NCI-H1694 (cell line): Measurements from ENCODE around the gene MAD1L1.
"Not testable (repeated sequence)": the region's sequence is repeated elsewhere in the genome, so short reads cannot be mapped to it uniquely, and the experiment has no call there.

Experiments
- DNase-seq: peaks from one replicate; lab custom pipeline; 2025; lab: John Stamatoyannopoulos, UW

The MAD1L1 gene

DNA sequence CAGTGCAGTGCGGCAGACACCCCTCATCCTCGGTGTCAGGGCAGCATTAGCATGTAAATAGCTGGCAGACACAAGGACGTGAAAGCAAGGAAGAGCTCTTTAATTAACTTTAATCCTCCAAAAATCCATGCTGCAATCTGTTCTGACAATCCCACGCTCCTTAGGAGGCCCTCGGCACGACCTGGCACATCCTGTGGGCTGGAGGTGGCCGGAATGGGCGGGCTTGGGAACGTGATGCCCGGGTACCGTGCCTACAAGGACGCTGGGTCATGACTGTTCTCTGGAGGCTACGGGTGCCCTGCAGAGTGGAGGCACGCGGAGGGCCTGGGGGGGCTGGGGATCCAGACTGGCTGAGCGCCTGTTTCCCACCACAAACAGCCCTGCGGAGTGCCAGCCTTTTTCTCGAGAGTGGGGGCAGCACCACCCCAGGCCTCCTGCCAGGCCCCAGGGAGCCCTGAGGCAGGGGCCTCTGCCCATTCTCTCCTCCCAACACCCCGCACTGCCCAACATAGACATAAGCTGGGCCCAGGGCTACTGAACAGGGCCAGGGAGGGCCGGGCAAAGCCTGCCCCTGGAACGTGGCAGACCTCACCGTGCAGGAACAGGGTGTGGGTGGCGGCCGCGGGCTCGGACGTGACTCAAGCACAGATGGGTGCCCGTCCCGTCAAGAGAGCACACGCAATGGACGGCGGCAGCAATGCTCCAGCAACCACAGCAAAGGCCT is 189.3 kb downstream of the MAD1L1 start:
- no peak for DNase-seq

DNA sequence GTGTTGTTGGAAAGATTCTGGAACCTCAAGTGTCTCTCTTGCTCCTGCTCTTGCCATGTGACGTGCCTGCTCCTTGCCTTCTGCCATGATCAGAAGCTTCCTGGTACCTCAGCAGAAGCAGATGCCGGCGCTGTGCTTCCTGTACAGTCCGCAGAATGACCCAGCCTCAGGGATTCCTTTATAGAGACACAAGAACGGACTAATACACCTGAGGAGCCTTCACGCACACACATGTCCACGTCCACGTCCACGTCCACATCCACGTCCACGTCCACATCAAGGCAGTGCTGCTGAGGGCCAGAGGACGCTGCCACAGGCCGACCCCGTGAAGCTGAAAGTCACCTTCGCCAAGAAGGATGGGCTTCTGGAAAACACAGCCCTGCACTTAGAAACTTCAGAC is 190.1 kb downstream of the MAD1L1 start:
- no peak for DNase-seq

DNA sequence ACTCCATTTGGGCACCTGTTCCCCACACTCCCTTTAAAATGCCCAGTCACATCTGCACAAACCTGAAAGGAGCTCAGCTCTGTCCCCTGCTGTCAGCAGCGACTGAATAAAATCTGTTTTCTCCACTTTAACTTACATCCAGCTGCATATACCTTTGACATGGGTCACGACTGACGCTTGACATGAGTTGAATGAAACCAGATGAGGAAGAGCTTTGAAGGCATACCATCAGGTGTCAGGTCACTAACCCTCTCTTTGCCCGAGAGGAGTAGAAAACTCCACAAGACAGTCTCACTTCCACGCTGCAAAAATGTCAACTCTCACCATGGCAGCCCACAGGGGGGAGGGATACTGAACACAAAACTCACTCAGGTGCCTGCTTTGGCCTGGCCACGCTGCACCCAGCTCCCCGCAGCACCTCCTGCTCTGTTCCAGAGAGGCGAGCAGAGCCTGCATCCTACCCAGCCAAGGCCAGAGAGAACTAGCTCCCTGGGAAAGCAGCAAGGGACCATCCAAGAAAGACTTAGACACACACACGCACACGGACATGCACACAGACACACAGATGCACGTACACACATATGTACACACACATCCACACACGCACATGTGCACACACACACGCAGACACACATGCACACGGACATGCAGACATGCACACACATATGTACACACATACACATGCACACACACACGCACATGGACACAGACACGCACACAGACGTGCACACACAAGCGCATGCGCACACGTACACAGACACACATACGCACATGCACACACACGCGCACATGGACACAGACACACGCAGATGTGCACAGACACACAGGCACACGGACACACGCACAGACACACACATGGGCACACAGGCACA is 191.0 kb downstream of the MAD1L1 start:
- DNase-seq: no peak

DNA sequence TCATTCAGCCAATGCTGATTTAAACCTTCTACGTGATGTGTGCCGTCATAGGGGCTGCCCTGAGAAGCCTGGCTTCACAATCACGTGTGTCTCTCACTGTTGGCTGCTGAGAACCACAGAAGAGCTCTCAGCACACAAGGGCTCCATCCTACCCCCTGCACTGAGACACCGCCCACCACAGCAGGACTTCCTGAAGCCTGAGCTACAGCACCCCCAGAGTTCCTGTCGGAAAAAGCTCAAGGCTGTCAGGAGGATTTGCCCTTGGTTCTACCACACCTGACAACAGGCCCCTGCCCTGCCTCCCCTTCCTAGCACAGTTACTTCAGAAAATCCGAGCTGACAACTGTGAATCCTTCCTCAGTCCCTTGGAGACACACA is 191.9 kb downstream of the MAD1L1 start:
- DNase-seq: no peak

DNA sequence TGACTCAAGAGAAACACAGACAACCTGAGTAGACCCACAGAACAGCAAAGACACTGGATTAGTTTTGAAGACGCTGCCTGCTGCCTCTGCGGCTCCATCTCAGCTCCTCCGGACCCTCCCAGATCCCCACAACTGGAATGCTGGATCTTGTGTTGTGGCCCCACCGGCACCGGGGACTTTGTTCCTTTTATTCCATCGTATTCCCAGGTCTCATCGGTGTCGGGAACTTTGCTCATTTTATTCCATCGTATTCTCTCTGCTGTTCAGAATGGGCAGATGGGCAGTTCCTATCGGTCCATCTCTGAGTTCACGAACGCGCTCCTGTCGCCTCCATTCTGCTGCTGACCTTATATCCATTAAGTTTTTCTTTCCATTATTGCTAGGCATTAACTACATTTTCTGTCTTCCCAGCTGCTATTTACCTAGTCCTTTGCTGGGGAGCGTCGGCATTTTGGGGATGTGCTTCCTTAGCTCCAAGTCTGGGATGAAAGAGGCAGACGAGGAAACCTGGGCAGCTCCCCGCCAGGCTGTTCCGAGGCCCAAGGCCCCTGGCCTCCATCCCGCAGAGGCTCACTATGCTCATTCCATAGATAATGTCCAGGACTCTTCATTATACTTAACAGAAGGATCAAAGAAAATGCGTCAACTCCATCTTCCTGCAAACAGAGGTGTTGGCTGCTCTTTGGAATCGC is 192.4 kb downstream of the MAD1L1 start:
- DNase-seq: no peak

DNA sequence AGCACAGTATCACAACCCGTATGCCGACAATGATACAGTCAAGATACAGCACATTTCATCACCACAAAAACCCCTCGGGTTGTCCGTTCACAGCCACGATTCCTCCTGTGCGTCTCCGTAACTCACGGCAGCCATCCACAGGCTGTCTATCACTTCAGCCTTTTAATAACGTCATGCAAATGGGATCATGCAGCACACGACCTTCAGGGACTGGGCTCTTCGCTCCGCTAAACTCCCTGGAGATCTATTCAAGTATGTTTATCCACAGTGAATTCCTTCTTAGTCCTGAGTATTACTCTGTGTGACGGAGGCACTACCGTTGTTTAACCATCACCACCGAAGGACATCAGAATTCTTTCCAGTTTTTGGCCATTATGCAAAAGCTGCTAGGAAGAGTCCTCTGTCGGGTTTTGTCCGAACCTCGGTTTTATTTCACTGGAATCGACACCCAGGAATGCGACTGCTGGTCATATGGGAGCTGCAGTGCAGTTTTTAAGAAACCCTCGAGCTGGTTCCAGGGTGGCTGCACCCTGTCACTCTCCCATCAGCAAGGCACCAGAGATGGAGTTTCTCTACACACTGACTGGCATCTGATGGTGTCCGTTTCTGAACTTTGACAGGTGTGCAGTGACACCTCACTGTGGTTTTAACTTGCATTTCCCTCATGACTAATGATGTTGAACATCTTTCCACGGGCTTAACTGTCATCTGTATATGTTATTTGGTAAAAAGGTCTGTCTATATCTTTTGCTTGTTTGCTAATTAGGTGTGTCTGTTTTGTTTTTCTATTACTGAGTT is 193.6 kb downstream of the MAD1L1 start:
- DNase-seq: no peak

DNA sequence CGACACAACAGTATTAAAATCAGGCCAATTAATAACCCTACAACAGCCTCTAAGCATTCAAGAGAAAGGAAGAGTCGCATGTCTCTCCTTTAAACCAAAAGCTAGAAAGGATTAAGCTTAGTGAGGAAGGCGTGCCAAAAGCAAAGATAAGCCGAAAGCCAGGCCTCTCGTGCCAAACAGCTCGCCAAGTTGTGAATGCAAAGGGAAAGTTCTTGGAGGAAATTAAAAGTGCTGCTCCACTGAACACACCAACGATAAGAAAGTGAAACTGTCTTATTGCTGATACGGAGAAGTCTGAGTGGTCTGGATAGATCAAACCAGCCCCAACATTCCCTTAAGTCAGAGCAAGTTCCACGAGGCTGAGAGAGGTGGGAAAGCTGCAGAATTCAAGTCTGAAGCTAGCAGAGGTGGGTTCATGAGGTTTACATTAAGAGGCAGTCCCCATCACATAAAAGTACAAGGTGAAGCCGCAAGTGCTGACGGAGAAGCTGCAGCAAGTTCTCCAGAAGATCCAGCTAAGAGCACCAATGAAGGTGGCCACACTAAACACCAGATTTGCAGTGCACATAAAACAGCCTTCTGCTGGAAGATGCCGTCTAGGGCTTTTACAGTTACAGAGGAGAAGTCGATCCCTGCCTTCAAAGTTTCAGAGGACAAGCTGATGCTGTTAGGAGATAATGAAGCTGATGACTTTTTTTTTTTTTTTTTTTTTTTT is 194.8 kb downstream of the MAD1L1 start:
- no peak for DNase-seq

DNA sequence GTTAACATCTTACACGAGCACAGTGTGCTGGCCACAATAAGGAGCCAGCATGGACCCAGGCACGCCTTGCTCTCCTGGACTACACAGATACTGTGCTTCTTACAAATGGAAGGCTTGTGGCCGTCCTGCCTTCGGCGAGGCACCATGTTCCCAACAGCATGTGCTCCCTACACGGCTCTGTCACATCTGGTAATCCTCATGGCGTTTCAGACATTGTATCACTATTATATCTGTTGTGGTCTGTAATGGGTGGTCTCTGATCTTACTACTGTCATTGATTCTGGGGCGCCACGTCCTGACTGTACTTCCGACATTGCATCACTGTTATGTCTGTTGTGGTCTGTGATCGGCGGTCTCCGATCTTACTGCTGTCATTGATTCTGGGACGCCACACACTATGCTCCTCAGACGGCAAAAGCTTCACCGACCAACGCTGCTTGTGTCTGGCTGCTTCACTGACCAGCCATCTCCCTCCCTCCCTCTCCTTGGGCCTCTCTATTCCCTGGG is 195.4 kb downstream of the MAD1L1 start:
- DNase-seq: no peak

DNA sequence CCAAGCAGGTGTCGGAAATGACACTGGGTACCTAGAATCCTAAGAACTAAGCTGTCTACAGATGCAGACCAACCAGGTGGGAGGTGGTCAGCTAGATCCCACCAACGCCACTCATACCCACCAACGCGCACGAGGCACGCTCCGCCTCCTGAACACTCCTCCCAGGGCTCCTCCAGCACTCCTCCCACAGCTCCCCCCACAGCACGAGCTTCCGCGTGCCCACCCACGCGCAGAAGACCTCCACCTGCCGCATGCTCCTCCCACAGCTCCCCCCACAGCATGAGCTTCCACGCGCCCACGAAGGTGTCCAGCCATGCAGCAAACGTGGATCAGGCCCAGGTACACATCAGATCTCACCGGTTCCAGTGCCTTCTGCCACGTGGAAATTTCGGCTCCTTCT is 196.0 kb downstream of the MAD1L1 start:
- no peak for DNase-seq

DNA sequence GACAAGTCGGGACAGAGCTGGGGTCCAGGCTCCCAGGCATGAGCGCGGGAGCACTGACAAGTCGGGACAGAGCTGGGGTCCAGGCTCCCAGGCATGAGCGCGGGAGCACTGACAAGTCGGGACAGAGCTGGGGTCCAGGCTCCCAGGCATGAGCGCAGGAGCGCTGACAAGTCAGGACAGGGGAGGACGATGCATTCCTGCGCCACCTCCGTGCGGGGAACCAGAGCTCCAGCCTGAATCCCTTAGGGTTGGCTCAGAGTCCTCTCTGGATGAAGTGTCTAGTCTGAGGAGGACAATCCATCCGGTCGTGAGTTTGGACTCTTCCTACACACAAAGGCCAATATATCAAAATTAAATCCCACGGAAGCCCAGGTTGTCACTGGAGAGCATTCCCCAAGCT is 196.5 kb downstream of the MAD1L1 start:
- DNase-seq: not testable (repeated sequence)

DNA sequence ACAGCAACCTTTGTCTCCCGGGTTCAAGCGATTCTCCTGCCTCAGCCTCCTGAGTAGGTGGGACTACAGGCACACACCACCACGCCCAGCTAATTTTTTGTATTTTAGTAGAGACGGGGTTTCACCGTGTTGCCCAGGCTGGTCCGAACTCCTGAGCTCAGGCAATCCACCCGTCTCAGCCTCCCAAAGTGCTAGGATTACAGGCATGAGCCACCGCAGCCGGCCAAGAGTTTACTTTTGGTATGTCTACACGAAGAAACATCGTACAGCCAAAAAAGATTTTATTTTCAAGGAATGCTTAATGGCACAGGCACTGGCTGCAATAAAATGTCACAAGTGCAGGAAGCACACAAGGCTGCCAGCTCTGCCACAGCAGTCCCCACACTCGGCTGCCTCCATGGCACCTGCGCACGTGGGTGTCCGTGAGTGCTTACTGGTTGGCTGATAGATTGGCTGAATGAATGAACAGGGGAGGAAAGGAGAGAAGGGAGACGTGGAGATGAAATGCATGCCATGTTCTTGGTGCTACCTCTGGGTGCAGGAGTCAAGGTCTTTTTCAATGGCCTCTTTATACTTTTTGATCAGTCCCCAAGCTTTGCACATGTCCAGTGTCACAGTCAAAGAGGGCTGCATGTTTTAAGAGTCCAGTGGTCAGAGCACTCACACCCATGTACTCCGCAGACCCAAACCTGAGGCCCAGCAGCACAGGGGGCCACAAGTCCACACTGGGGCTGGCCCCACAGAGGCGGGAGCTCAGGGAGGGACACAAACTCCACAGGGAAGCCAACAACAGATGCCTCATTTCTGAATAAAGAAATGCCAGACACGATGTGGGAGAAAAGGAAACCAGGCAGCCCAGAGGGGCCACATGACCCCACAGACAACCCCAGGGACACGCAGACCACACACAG is 198.2 kb downstream of the MAD1L1 start:
- DNase-seq: no peak

DNA sequence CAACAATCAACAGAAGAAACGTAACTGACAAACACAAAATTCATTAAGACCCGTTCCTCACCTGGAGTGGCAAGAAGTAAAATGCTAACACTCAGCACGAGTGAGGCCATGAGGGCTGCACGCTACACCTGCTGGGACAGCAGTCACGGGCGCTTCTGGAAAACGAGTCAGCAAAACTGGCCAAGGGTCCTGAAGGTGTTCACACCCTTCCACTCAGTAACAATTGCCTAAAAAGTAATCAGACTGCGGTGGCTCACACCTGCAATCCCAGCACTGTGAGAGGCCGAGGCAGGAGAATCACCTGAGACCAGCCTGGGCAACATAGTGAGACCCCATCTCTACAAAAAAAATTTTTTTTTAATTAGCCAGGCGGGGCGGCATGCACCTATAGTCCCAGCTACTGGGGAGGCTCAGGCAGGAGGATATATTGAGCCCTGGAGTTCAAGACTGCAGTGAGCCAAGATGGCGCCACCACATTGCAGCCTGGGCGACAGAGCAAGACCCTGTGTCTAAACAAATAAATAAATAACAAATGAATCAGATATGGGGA is 199.1 kb downstream of the MAD1L1 start:
- DNase-seq: no peak

DNA sequence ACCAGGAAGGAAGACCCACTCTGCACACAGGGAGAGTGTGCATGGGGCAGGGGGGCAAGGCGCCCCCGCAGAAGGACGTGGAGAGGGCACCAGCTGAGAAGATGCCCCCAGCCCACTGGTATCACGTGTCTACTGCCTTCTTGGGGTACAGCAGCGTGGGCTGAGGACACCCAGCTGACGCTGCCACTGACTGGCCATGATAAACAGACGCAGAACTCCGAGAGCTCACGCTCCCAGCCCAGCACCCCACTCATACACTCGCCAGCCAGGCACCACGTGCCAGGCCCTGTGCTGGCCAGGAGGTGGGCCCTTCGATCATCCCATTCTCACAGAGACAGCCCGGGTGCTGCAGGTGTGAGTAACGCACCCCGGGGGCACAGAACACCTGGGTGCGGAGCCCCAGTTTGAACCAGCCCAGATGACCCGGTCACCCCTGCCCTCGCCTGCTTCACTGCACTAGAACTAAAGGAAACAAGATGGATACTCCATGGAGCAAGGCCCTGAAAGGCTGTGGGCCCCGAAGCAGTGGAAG is 199.8 kb downstream of the MAD1L1 start:
- no peak for DNase-seq

DNA sequence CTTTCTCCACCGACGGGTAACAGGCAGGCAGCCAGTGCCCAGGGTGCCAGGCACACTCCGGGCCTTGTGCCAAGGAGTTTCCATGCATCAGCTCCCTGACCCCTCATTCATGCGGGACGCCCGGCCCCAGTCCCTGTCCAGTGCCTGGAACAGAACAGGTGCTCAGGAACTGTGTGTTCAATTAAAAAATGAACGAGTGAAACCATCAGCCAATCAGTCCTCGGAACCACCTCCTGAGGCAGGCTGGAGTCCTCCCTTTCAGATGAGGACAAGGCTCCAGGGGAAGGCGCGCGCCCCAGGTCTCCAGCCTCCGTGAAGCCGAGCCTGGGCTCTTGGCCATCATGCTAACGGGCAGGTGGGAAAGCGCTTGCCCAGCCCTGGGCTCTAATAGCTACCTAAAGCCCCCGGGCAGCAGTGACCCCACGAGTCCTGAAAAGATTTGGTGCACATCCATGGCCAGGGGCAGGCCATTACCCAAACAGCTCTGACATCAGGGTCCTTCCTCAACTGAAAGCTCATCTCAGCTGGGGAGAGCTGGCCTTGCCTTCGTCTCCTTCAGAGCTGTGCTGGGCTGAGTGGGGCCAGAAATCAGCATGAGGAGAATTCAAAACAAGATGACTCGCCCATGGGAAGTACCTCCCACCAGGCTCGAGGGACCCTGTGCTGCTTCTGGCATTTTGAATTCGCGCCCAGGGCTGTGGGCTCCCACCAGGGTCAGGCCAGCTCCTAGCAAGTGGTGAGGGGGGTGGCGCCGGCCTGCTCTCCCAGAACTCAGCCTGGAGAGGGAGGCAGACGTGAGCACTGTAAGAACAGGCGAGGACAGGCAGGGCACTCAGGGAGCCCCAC is 200.5 kb downstream of the MAD1L1 start:
- no peak for DNase-seq

DNA sequence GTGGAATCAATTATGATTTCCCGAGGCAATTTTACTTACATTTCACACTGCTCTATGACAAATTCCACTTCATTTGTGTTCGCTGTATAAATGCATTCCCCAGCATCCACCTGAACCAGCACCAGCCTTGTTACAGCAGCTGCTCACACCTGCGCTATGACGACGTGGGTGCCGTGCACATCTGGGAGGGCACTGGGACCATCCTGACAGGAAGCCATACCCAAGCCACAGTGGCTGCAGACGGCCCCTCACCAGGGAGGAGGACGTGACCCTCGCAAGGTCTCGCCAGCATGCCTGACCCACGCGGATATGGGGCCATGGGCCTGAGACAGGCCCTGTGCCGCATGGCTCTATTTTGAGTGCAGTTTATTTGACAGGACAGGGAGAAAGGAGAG is 201.3 kb downstream of the MAD1L1 start:
- no peak for DNase-seq

DNA sequence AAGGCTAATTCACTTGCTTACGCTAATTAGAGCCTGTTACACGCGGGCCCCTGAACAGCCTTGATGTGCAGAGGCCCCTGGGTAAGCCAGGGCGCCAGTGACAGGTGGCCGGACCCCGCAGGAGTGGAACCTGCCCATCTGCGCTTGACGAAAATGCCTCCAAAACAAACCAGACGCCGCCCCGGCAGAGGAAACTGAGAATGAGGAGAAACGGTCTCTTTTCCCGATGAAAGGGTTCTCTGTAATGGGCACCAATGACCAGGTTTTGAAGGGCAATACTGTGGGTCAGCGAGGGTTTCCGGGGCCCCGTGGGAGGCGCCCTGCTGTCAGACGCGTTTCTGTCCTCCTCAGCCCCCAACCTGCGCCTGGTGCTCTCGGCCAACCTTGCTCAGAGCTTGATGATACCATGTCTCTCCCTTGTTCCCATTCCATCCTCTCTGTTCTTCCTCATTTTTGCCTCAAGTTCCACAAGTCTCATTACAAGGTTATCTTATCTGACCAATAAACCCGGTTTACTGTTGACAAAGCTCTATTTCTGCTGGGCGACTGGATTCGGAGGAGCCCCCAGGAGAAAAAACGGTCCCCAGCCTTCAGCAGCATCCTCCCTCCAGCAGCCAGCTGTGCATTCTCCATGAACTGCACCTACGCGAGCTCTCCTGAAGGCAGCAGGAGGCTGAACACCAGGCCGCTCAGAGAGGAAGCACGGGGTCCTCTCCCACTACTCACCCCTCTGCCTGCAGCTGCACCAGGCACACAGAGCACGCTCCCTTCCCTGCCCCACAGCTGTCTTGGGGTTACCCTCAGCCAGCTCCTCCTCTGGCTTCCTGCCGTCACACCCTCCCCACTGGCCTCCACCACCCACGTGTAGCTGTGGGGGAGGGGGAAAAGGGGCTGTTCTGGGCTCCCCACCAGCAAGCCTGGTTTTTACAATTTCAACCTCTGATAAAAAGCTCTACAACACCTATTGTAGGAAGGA is 202.0 kb downstream of the MAD1L1 start:
- DNase-seq: peak; percentile 82

DNA sequence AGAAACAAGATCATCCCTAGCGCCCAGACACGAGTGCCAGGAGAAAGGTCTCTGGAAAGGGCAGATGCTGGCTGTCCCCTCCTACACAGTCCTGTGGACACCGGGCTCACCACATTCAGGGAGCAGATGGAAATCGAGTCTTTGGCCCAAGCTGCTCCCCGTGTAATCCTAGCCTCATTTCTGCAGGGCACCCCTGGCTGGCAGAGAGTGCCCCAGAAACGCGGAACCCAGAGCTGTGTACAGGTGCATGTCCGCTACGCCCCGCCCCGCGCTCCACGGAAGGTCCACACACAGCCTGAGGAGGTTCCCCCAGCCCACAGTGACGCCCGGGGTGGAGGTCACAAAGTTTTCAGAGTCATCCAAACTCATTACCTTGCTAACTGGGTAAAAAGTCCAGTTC is 202.8 kb downstream of the MAD1L1 start:
- DNase-seq: no peak
